Bronchial epithelial cell (primary cell): ENCODE data around the gene GALNT18. TPM values are rescaled to one million over a fixed set of nuclear protein-coding genes. Genes with fewer than 3 reads are reported as not detected.

Experiments used
- DNase-seq: peaks from one replicate; pipeline ENCODE4 v3.0.0-alpha.2; 2010; ENCODE audit warnings: low read depth
- FAIRE-seq: peaks from 2 replicates; lab custom pipeline; 2011; peaks lifted over from hg19 to GRCh38; lab: Jason Lieb, UNC
- H3K27me3 ChIP-seq: 2 replicates; pipeline ENCODE4 v1.5.1; 2011; ENCODE audit warnings: low read length; ENCODE audit not compliant: control insufficient read depth, insufficient read depth
- H3K36me3 ChIP-seq: 2 replicates; pipeline ENCODE4 v1.5.1; 2011; ENCODE audit warnings: low read length; ENCODE audit not compliant: control insufficient read depth, insufficient read depth
- H3K4me3 ChIP-seq: 2 replicates; pipeline ENCODE4 v1.5.1; 2011; ENCODE audit warnings: mild to moderate bottlenecking, low read depth, low read length, control low read depth
- total RNA-seq: library from RNA; depleted of rRNA; stranded (reverse); fragments of >200 nt; gene quantifications from 2 replicates; pipeline ENCODE4 v1.2.1, GENCODE V29; 2014
- TF ChIP-seq, protein P1 (sequence below): IDR thresholded peaks from 2 replicates; pipeline ENCODE4 v1.5.1; 2011; ENCODE audit warnings: mild to moderate bottlenecking, moderate library complexity, low read length, control low read depth, inconsistent platforms; ENCODE audit not compliant: insufficient read depth, severe bottlenecking

GALNT18 gene
- total RNA-seq, 1 donor from 2014 or later: 26.1 TPM

DNA sequence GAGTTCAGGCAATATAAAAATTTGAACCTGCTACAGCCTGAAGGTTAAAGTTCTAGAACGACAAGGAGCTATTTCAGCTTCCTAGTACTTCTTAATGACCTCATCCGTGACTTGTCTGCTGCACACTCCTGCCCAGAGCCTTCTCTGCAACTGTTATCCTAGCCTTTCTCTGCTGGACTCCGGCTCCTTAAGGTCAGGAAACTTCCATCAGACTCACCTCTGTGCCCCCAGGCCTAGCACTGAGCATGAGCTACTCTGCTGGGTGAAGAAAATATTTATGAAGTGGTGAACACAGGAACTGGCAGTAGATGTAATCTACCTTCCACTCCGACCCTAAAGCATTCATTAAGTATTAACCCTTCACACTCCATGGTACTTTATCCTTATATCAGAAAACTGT is 287.2 kb downstream of the GALNT18 start:
- DNase-seq: no peak
- no peak for FAIRE-seq
- Histone ChIP-seq H3K27me3 (no peaks in the 10 kb centered on the region), H3K4me3 (no peak overlapping the region), H3K36me3 (peaks cover 9% of the 10 kb centered on the region)
- TF ChIP-seq, protein P1, sequence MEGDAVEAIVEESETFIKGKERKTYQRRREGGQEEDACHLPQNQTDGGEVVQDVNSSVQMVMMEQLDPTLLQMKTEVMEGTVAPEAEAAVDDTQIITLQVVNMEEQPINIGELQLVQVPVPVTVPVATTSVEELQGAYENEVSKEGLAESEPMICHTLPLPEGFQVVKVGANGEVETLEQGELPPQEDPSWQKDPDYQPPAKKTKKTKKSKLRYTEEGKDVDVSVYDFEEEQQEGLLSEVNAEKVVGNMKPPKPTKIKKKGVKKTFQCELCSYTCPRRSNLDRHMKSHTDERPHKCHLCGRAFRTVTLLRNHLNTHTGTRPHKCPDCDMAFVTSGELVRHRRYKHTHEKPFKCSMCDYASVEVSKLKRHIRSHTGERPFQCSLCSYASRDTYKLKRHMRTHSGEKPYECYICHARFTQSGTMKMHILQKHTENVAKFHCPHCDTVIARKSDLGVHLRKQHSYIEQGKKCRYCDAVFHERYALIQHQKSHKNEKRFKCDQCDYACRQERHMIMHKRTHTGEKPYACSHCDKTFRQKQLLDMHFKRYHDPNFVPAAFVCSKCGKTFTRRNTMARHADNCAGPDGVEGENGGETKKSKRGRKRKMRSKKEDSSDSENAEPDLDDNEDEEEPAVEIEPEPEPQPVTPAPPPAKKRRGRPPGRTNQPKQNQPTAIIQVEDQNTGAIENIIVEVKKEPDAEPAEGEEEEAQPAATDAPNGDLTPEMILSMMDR: no peak

DNA sequence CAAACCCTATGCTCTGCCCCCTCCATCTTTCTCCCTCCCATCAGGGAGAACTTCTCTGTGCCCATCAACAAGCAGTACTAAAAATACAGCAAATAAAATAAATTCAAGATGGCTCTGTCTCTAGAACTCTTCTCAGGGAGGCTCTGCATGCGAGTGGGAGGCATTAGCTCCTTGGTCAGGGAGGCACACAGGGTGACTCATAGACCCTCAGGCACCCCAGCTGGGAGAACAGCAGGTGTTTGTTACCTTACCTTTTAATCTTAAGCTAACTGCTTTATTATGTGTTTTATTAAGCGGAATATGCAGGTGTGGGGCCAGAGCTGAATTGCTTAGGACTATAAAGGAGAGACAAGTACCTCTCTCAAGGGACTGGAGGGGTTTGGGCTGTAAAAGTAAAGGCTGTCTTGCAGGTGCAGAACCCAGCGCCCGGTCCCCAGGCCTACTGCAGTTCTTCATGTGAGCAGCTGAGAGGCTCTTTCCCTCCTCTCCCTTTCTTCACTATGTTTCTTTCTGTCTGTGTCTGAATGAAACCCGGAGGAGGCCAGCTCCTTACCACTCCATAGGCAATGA is 289.6 kb downstream of the GALNT18 start:
- H3K36me3 ChIP-seq: peaks cover 12% of the 10 kb centered on the region
- H3K27me3 ChIP-seq: no peaks in the 10 kb centered on the region
- no peak for FAIRE-seq
- H3K4me3 ChIP-seq: no peak overlapping the region
- TF ChIP-seq, protein P1: no peak
- DNase-seq: peak; percentile 29

DNA sequence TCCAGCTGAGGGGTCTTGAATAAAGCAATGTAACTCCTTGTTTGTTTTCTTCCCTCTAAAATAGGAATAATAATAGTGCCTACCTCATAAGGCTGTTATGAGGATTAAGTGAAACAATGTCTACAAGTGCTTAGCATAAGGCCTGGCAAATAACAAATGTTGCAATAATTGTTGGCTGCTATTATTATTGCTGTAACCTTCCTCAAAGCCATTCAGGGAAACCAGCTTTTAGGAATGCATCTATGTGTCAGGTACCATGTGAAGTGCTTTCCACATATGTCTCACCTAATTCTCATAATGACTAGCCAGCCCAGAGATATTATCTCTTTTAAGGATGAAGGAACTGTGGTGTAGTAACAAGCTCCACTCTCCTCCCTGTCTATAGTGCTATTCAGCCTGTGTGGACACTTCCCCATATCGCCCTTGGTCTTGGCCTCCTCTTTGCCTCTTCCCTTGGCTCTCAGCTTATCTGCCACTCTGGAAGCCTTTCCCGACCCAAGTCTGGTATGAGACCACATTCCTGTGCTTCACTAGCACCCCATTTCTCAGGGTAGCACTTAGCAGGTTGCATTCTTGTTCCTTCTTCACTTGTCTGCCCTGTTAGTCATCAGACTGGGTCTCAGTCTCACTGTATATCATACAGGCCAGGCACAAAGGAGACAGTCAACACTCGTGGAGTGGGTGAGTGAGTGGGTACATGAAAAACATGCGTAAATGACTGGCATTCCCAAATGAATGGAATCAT is 292.6 kb downstream of the GALNT18 start:
- no peaks in the 10 kb centered on the region for H3K27me3 ChIP-seq
- no peak for FAIRE-seq
- DNase-seq: no peak
- H3K4me3 ChIP-seq: no peak overlapping the region
- TF ChIP-seq, protein P1: no peak
- H3K36me3 ChIP-seq: peaks cover 12% of the 10 kb centered on the region

DNA sequence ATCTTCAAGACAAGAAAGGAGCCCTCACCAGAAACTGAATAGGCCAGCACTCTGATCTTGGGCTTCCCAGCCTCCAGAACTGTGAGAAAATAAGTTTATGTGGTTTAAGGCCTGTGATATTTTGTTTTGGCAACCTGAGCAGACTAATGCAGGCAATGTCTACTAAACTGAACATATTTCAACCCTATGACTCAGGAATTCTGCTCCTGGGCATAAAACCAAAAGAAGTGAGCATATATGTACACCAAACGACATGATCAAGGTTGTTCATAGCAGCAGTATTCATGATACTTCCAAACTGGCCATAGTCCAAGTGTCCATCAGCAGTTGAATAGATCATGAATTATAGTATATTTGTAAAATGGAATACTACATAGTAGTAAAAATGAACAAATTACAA is 297.7 kb downstream of the GALNT18 start:
- FAIRE-seq (no peak), DNase-seq (peak; percentile 87)
- Histone ChIP-seq H3K36me3 (peaks cover 5% of the 10 kb centered on the region), H3K27me3 (no peaks in the 10 kb centered on the region), H3K4me3 (no peak overlapping the region)
- TF ChIP-seq, protein P1: no peak

DNA sequence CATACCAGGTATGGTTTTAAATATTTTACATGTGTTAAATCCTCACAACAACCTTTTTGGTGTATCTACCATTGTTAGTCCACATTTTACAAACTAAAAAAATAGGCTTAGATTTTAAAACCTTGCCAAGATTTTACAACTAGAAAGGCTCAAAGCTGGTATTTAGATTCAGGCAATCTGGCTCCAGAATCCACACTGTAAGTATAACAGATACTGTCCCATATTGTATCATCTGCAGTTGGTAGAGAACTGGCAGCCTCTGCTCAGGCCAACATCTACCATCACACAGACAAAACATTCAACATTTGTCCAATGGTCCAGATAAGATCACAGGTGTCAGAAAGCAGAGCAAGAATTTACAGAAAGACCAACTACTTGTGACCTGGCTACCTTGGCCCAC is 299.7 kb downstream of the GALNT18 start:
- Histone ChIP-seq H3K27me3 (no peaks in the 10 kb centered on the region), H3K36me3 (peaks cover 2% of the 10 kb centered on the region), H3K4me3 (no peak overlapping the region)
- DNase-seq (no peak), FAIRE-seq (no peak)
- TF ChIP-seq, protein P1: no peak
